Measurements from ENCODE around the gene PLAAT4. TPM values are rescaled to one million over a fixed set of nuclear protein-coding genes. Genes with fewer than 3 reads are reported as not detected.

PLAAT4 gene
- total RNA-seq, 1 experiment from 2014 or later = 3.5 TPM

- Histone ChIP-seq H3K79me1 (ENCODE audit: insufficient read depth, low read depth, low read length, poor library complexity, severe bottlenecking) (no peaks in the 10 kb centered on the region), H4K5ac (ENCODE audit: insufficient read length, low read depth, low read length) (no peak overlapping the region), H3K18ac (ENCODE audit: insufficient read length, low read depth, low read length) (no peak overlapping the region), H3K27ac (ENCODE audit: insufficient read length, low read depth, low read length) (no peak overlapping the region), H3K4ac (ENCODE audit: low read depth, low read length) (no peak overlapping the region), H3K23me2 (ENCODE audit: insufficient read length, low read depth, low read length, poor library complexity, severe bottlenecking) (no peaks in the 10 kb centered on the region), H3K79me2 (ENCODE audit: insufficient read depth, low read length) (no peaks in the 10 kb centered on the region), H3K56ac (ENCODE audit: insufficient read length, low read depth, low read length) (no peak overlapping the region), H3K23ac (ENCODE audit: insufficient read length, low read depth, low read length) (no peak overlapping the region), H2BK20ac (ENCODE audit: low read depth, low read length, poor library complexity, severe bottlenecking) (no peak overlapping the region), H3K9ac (ENCODE audit: extremely low read depth, insufficient read length, low read length) (no peak overlapping the region), H2BK5ac (ENCODE audit: insufficient read length, low read length) (no peak overlapping the region), H3K27me3 (ENCODE audit: insufficient read depth, low read length) (no peaks in the 10 kb centered on the region), H2AK5ac (ENCODE audit: insufficient read length, low read length) (no peak overlapping the region), H3K4me2 (ENCODE audit: insufficient read depth, insufficient read length, low read length) (no peak overlapping the region), H3T11ph (ENCODE audit: low read length) (no peak overlapping the region), H4K20me1 (ENCODE audit: control insufficient read depth, insufficient read depth, insufficient read length) (no peaks in the 10 kb centered on the region), H4K8ac (replicated peaks; ENCODE audit: insufficient read length, low read depth, low read length) (no peak overlapping the region), H4K91ac (ENCODE audit: insufficient read length, low read depth, low read length) (no peak overlapping the region), H3K14ac (ENCODE audit: insufficient read depth, low read length) (no peak overlapping the region), H2BK12ac (ENCODE audit: insufficient read length, low read depth, low read length) (no peak overlapping the region), H3K9me3 (ENCODE audit: control insufficient read depth, low read depth, low read length) (peaks cover 17% of the 10 kb centered on the region), H2AFZ (ENCODE audit: low read length) (no peak overlapping the region), H2BK15ac (ENCODE audit: low read depth, low read length) (no peak overlapping the region), H2BK120ac (ENCODE audit: low read depth, low read length, poor library complexity, severe bottlenecking) (no peak overlapping the region), H3K4me1 (ENCODE audit: insufficient read depth, low read length) (no peaks in the 10 kb centered on the region)
- DNase-seq = no peak
- no peak overlapping the region for H3K27ac Mint-ChIP-seq
- H3K36me3 Mint-ChIP-seq (ENCODE audit: insufficient read depth in 1 of 3, low read depth in 3 of 3) = peaks cover 7 to 51% (median 43%) of the 10 kb centered on the region in 3 experiments; a peak in 6 of 7 replicates
- no peak for TF ChIP-seq CTCF (conservative IDR thresholded peaks at IDR 0.05)
- no CpG with 5 or more reads among the region's 5 CpGs for WGBS (ENCODE audit: extremely low coverage, insufficient read length, low lambda C conversion rate)
- H3K4me1 Mint-ChIP-seq = peaks cover 0 to 9% of the 10 kb centered on the region in 2 experiments; a peak in 2 of 4 replicates
- H3K9me3 Mint-ChIP-seq = peaks cover 36 to 42% of the 10 kb centered on the region in 2 experiments
- H3K27me3 Mint-ChIP-seq (ENCODE audit: low read depth) = no peaks in the 10 kb centered on the region
- H3K4me3 Mint-ChIP-seq = no peak overlapping the region; a peak in 1 of 5 replicates
These were observed 15.9 kb upstream of the PLAAT4 start for GRCh38 chr11:63520606-63521170.

All from H9 (cell line).